Cardiac fibroblast (primary cell): ENCODE data around the gene ADAT3.
A peak's percentile ranks its signal among the peaks of the same experiment; 100 is the strongest.

Experiments
- DNase-seq, 2 donors: peaks; one replicate each; pipeline versions ENCODE4 v3.0.0 to v3.0.0-alpha.2; 2010; ENCODE audit warnings: low read depth in 2 of 2
- H3K4me3 ChIP-seq, 2 donors: replicated peaks in 1 of 2; 1 replicate in 1 of 2; 2 replicates in 1 of 2; pipeline ENCODE4 v1.5.1; 2011; ENCODE audit warnings: low read depth in 2 of 2, low read length in 2 of 2, mild to moderate bottlenecking in 2 of 2, moderate library complexity in 1 of 2
- TF ChIP-seq, protein P1 (sequence below): IDR thresholded peaks from one replicate; pipeline ENCODE4 v1.5.1; 2011; ENCODE audit warnings: low read depth, mild to moderate bottlenecking, low read length, inconsistent platforms

ADAT3 gene

DNA sequence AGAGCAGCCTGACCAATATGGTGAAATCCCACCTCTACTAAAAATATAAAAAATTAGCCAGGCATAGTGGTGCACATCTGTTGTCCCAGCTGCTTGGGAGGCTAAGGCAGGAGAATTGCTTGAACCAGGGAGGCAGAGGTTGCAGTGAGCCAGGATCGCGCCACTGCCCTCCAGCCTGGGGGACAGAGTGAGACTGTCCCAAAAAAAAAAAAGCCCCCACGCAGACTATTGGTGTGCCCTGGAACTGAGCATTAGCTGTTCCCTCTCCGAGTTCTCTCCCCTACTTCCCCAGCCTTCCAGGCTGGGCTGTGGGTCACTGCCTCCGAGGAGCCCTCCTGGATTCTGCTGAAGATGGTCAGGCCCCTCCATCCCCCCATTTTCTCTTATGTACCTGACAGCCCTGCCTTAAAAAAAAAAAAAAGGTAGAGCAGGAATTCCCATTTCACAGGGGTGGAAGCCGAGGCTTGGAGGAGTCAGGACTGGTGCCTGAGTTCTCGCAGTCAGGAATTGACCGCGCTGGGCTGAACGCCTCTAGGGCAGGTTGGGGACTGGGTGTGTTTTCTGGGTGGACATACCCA, 1.9 kb downstream of the ADAT3 start:
- TF ChIP-seq, protein P1, sequence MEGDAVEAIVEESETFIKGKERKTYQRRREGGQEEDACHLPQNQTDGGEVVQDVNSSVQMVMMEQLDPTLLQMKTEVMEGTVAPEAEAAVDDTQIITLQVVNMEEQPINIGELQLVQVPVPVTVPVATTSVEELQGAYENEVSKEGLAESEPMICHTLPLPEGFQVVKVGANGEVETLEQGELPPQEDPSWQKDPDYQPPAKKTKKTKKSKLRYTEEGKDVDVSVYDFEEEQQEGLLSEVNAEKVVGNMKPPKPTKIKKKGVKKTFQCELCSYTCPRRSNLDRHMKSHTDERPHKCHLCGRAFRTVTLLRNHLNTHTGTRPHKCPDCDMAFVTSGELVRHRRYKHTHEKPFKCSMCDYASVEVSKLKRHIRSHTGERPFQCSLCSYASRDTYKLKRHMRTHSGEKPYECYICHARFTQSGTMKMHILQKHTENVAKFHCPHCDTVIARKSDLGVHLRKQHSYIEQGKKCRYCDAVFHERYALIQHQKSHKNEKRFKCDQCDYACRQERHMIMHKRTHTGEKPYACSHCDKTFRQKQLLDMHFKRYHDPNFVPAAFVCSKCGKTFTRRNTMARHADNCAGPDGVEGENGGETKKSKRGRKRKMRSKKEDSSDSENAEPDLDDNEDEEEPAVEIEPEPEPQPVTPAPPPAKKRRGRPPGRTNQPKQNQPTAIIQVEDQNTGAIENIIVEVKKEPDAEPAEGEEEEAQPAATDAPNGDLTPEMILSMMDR: no peak
- DNase-seq: no peak
- no peak overlapping the region for H3K4me3 ChIP-seq

DNA sequence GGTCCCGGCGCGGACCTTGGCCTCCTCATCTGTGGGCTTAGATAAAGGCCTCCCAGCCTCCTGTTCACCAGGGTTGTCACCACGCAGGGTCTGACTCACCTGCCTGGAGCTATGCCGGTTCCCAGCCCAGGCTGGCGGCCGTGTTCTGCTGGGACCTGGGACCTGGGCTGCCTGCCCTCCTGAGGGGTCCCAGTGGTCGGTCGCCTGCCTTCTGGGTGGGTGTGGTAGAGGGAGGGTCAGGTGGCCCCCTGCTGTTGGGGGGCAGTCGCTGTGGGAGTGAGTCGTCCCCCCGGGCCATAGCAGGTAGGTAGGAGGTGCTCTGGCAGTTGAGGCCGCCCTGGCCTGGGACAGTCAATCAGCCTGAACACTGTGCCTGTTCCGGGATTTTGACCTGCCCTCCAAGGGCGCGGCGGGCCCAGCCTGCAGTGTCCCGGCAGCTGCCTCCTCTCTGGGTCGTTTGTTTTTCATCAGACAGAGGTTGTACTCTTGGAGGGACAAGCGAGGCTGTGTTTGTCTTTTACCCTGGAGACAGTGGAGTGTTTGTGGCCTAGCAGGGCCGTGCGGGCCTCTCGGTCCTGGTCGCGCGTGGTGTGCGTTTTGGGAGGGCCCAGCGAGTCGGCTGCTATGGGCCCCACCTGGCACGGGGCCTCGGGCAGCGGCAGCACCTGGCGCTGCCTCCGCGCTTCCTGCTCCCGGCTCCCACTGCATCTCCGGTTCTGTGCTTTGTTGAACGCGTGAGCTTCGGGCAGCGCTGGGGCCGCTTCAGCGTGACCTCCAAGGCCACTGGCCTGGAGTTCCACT, 2.6 kb downstream of the ADAT3 start:
- TF ChIP-seq, protein P1: no peak
- DNase-seq: no peak

GRCh38 chr19:1908364-1908678, 3.1 kb downstream of the ADAT3 start:
- DNase-seq: no peak
- no peak overlapping the region for H3K4me3 ChIP-seq
- TF ChIP-seq, protein P1: no peak

More for the DNA sequence above, 2.6 kb downstream of the ADAT3 start:
- no peak overlapping the region for H3K4me3 ChIP-seq

GRCh38 chr19:1909761-1910080, 4.5 kb downstream of the ADAT3 start:
- TF ChIP-seq, protein P1: no peak
- no peak overlapping the region for H3K4me3 ChIP-seq
- DNase-seq: no peak

DNA sequence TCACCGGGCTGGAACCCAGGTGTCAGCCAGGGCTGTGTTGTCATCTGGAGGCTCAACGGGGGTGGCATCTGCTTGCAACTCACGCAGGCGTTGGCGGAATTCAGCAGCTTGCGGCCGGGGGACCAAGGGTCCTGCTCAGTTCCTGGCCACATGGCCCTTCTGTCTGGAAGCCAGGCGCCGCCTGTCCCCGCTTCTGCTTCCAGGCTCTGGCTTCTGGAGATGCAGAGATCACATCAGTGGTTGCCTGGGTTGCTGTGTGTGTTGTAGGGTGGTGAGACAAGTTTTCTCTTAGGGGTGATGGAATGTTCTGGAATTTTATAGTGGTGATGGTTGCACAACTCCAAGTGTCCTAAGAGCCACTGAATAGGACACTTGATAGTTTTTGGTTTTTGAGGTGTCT, 5.0 kb downstream of the ADAT3 start:
- DNase-seq: peak; percentile 26 to 35
- TF ChIP-seq, protein P1: no peak
- H3K4me3 ChIP-seq: no peak overlapping the region

DNA sequence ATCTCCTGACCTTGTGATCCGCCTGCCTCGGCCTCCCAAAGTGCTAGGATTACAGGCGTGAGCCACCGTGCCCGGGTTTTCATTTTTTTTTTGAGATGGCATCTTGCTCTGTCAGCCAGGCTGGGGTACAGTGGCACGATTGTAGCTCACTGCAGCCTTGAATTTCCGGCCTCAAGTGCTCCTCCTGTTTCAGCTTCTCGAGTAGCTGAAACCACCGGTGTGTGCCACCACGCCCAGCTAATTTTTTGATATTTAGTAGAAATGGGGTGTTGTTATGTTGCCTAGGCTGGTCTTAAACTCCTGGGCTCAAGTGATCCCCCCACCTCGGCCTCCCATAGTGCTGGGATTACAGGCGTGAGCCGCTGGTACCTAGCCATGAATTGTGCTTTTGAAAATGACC, 5.9 kb downstream of the ADAT3 start:
- no peak for DNase-seq
- no peak overlapping the region for H3K4me3 ChIP-seq
- TF ChIP-seq, protein P1: no peak
